ENCODE measurements around the gene ITLN1.
A peak's percentile ranks its signal among the peaks of the same experiment; 100 is the strongest.

ITLN1 gene

DNA sequence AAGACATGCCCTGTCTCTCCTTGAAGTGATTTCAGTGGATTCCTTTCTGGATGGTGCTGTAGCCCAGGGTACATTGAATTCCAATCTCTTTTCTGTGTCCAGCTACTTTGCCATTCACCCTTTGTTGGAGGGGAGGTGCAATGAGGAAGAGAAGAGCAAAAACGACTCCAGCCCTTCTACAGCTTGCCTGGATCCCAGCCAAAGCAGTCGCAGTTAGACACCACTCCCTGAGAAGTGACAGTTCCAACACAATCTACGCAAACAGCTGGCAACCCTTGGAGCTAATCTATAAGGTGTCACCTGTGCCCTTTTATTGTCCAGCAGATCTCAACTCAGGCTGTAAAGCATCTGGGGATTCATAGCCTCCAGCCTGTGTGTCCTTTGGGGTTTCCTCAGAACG lies 26.9 kb downstream of the ITLN1 start:
- DNase-seq (ENCODE audit: low read depth), result no peak

DNA sequence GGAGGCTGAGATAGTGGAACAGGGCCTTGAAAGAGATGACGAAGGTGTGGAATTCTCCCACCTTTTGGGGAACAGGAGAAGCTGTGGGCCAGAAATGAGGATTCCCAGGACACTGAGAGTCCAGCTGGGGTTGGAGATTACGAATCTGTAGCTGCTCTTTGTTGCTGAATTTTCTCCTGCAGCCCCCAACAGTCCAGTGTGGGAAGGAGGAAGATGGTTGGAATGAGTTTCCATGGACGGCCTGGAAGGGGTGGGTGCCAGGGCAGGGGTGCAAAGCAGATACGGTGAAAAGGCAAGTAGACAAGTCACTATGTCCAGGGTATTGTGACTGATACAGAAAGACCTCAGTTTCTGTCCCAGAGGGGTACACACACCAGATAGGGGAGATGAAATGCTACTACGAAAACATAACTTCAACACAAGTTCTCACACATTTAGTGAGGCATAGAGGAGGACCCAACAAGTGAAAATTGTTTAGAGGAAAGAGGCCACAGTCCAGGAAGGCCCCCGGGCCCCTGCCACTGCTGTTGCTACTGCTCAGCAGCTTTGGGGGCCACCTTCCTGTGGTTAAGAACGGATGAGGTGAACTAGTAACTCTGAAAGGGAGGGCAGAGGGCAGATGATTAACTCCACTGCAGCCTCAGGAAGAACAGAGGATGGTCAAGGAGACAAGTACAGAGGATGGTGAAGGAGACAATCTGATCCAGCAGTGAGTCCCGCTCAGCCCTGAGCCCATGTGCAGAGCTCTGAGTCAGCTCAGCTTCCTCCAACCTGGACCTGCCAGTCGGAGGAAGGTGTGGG lies 29.6 kb downstream of the ITLN1 start:
- no peak for DNase-seq (ENCODE audit: low read depth)

DNA sequence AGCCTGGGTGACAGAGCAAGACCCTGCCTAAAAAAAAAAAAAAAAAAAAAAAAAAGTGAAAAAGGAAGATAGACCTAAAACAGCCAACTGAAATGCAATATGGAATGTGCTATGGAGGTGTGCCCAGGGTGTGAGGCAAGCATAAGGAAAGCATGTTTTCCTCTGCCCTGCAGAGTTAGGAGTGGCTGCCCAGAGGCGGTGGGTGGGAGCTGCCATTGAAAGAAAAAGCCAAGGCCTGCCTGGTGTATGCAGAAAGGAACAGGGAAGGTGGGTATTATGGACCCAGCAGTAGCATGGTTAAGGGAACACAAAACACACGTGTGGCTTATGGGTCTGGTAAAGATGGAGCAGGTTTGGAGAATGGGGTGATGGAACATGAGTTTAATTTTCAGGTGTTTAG lies 31.2 kb downstream of the ITLN1 start:
- no peak for DNase-seq (ENCODE audit: low read depth)

DNA sequence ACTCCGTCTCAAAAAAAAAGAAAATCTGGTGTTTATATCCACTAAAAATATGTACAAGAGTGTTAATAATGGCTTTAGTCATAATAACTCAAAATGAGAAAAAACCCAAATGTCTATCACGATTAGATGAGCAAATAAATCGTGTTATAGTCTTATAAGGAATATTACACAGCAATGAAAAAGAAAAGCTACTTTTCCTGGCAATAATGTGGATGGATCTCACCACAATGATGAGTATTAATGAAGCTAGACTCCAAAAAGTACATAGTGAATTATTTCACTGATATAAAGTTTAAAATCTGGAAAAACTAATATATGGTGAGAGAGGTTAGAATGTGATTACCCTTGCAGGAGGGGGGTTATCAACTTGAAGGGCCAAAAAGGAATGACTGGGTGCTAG lies 32.0 kb downstream of the ITLN1 start:
- no peak for DNase-seq (ENCODE audit: low read depth)

DNA sequence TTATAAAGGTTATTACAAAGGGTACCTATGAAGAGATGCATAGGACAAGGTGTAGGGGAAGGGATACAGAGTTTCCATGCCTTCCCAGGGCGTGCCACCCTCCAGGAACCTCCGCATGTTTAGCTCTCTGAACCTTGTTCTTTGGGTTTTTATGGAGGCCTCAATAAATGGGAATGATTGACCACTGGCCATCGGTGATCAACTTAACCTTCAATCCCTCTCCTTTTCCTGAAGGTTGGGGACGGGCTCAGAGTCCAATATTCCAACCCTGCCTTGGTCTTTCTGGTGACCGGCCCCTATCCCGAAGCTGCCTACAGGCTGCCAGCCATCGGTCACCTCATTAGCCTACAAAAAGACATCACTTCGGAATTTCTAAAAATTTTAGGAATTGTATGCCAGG lies 34.0 kb downstream of the ITLN1 start:
- no peak for DNase-seq (ENCODE audit: low read depth)

DNA sequence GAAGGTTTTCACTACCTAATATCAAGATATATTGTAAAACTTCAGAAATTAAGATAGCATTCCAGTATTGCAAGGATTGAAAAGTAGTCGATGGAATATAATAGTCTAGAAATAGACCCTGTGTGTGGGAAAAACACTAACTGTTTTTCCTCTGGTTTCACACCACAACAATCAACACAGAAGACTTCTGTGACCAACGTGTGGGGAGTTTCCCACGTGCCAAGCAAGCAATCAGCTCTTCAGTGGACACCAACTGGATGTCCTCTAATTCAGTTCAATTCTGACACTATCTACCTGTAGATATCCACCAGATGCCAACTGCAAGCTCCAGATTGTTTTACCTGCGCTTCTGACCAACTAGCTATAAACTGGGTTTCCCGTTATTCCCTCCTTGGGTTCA lies 34.4 kb downstream of the ITLN1 start:
- no peak for DNase-seq (ENCODE audit: low read depth)

DNA sequence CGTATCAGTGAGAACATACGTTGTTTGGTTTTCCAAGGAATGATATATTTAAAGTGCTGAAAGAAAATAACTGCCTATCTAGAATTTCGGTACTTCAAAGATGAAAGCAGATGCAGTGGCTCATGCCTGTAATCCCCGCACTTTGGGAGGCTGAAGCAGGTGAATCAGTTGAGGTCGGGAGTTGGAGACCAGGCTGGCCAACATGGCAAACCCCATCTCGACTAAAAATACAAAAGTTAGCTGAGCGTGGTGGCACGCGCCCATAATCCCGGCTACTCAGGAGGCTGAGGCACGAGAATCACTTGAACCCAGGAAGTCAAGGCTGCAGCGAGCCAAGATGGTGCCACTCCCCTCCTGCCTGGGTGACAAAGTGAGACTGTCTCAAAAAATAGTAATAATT lies 38.7 kb downstream of the ITLN1 start:
- DNase-seq (ENCODE audit: low read depth), result no peak

DNA sequence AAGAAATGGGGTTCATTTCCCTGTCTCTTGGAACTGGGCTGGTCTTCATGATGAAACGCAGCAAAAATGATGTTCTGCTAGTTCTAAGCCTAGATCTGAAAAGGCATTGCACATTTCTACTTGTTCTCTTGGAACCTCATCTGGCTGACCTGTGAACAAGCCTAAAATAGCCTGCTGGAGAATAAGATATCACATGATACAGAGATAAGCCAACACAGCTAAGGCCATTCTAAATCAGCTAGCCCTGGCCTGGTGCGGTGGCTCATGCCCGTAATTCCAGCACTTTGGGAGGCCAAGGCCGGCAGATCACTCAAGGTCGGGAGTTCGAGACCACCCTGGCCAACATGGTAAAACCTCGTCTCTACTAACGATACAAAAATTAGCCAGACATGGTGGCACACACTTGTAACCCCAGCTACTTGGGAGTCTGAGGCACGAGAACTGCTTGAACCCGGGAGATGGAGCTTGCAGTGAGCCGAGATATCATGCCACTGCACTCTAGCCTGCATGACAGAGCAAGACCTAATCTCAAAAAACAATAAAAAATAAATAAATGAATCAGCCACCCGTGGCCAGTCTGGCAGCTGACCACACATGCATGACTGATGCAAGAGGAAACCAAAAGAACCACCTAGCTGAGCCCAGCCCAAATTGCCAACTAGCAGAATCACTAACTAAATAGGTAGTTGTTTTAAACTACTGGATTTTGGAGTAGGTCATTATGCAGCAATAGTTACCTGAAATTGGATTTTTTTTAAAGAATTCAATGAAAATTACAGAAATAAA lies 40.3 kb downstream of the ITLN1 start:
- no peak for DNase-seq (ENCODE audit: low read depth)

DNA sequence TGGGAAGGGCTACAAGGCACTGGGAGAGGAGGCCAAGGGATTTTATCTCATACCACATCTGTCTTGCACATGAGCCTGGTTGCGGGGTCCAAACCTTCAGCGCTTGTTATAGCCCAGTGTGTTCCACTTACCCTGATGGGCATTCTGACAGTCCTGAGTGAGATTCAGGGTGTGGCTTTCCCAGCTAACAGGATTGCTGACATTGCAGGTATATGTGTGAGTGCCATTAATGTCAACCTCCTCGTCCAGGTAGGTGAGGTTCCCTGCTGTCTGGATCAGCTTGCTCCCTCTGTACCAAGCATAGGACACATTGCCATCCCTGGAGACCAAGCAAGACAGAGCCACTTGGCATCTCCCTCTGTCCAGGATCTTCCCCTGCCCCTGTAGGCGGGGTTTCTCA lies 43.9 kb downstream of the ITLN1 start:
- DNase-seq (ENCODE audit: low read depth), result no peak

DNA sequence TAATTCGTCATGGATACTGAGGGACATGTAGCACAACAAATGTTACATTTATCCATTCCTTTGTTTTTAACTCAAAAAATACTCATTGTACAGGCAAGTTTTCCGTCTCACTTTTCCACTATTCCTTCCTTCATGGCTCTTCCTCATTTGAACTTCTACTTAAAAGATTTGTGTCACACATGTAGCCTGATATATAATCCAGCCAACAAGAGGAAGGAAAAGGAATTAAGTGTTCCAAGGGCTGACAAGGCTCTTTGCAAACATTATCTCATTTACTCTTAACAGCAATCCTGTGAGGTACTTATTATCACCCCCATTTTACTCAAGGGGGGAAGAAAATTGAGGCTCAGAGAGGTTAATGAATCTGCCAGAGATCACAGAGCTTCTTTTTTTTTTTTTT lies 45.2 kb downstream of the ITLN1 start:
- no peak for DNase-seq (ENCODE audit: low read depth)

DNA sequence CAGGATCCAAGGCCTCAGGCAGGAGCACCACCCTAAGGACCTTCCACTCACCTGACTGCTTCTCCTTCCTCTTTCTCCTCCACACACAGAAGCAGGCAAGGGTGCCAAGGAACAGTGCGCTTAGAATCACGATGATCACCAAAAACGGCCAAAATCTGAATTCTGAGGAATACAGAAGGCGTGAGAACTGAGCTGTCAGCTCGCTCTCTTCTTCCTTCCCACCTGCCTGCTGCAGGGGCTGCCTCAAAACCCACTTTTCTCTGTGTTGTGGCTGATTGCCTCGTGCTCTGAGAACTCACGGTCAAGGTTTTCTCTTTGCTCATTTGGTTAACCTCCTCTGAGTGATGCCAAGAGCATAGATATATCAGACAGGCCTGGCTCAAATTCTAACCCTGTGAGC lies 46.1 kb downstream of the ITLN1 start:
- no peak for DNase-seq (ENCODE audit: low read depth)

DNA sequence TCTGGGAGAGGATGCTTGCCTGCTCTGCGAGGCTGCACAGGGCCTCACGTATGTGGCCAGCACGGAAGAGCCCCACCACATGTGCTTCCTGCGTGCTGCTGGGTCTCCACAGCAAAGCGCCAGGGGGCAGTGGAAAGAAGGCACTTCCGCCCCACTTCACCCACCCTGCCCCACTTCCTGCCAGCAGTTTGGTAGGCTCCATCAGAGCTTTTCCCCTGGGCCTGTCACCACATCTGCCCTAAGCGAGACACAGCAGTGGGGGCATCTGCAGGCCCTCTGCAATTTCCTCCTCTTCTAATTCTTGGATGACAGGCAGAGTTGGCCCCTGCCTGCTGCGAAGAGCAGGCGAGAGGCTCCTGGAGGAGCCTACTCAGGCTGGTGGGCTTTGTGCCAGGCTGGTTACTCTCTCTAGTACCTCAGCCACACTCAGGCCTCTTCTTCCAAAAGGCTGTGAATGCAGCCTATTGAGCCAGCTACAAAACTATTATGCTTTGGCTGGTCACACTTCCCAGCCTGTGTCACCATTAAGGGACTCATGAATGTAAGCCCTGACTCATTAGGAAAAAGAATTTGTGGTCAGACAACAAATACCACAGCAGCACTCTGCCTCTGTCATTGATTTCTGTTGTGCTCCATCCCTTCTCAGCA lies 47.3 kb downstream of the ITLN1 start:
- DNase-seq (ENCODE audit: low read depth), result peak; percentile 72

DNA sequence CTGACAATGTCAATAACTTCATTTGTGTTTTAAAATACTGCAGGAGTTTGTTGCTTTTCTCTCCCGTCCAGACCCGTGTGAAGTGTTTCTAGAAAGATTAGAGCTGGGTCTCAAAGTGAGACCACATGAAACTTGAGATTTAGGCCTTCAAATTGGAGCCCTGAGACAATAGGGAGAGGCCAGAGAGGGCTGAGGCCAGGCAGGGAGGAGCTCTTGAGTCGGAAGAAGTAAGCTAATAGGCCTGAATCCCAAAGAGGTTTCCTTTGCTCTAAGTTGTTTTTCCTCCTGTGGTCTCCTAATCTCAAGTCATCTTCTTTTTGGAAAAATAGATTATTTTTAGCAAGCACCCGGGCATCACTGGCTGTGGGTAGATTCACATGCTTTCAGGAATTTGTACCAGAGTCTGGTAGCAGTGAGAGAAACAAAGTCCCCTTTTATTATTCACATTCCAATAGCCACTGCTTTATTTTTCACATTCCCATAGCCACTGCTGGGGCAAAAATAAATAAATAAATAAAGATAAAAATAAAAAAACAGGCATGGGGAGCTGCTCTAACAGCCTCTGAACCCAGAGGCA lies 47.9 kb downstream of the ITLN1 start:
- DNase-seq (ENCODE audit: low read depth), result no peak

DNA sequence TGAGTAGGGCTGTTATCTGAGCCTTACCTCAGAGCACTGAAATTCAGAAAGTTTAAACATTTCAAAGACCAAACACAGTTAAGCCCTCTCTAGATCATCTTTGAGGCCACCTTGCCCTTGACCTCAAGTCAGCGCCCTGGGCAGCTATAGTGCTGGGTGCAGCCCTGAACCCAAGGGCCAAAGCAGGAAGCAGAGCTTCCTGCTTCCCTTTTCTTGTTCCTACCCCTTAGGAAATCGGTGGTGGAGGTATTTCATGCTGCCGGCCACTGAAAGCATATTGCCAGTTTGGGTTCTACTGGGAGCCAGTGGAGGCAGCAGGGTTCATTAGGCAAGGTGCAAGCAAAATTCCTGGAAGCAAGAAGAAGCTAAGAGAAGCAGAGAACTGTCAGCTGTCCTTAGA lies 48.4 kb downstream of the ITLN1 start:
- no peak for DNase-seq (ENCODE audit: low read depth)

DNA sequence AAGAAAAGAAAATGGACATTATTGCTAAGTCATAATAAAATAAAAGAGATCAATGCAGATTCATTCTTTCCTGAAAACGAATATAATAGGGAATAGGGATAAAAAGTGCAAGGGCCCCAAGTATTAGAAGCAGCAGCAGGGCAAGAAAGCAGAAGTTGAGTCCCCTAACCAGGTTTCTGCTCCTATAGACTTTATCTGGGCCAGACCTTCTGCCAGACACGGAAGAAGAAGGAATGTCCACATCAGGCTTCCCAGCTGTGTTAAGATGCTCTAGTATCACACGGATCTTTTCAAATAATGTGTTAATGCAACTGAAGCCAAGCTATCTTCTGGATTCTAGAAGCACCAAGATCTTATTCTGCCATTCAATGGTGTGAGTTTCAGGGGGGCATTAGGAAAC lies 49.2 kb downstream of the ITLN1 start:
- no peak for DNase-seq (ENCODE audit: low read depth)

DNA sequence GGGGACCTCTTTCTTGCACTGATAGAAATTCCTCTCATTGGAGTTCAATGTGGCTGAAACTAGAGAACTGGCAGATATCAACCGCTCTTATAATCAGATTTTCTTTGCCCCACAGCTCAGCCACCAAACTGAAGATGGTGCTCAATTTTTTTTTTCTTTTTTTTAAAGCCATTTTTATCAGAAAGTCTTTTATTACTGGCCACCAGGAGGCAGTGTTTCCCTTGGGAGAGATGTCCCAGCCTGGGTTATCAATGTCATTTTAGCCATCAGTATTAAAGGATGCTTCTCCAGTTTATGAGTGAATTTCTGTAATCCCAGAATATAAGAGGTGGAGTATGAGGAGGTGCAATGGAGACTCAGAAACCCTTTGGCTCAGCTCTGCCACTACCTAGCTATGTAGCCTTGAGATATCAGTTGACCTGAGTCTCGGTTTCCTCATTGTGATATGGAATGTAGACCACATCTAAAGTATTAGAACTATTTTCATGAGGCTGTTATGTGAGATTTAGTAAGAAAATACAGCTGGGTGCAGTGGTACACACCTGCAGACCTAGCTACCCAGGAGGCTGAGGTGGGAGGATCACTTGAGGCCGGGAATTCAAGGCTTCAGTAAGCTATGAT lies 49.9 kb downstream of the ITLN1 start:
- no peak for DNase-seq (ENCODE audit: low read depth)

DNA sequence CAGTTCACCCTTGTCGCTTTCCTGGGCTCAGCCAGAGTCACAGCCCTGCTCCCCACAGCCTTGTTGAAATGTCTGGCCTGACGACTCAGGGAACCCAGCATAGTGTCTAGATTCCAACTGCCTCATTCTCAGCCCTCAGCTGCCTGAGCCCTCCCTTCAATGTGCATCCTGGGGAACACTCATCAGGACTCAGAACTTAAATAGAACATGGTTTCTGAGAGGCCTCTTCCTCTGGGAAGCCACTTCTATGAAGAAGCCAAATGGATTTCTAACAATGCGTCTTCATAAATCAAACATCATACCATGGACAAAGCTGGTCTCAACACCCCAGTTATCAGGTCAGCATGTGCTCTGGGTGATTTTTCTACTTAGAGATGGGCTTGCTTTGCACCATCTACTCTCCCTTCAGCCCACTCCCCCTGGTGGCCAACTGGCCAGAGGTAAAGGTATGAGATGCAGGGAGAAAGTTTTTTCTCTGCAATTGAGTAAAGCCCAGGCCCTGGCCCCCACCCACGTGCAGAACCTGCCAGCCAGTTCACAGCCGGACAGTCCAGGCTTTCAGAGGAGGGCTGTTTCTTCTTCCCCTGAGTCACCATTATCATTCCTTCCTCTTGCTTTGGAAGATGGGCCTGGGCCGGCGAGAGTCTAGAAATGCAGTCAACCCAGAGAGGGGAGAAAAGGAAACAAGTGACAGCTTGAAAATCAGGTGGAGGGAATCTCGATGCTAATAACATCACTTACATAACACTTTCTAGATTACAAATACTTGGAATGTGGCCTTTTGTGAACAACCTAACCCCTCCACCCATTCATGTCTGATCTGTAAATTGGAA lies 54.4 kb downstream of the ITLN1 start:
- DNase-seq (ENCODE audit: low read depth), result peak; percentile 68

DNA sequence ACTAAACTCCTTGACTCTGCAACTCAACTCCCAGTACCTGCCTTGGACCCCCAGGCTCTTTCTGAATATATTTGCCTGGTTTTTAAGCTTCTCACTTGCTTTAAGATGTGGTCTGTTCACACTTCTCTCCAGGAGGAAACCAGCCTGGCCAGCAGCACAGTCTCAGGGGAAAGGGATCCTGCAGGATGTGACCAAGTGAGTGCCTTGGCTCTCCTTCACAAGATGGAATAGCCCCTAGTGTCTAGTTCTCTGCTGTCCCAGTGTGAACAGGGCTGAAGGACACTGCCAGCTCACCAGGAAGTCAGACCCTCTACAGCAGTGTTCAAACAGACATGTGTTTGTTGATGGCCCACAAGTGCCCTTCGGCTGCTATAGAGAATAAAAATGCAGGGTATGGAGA lies 55.2 kb downstream of the ITLN1 start:
- no peak for DNase-seq (ENCODE audit: low read depth)

DNA sequence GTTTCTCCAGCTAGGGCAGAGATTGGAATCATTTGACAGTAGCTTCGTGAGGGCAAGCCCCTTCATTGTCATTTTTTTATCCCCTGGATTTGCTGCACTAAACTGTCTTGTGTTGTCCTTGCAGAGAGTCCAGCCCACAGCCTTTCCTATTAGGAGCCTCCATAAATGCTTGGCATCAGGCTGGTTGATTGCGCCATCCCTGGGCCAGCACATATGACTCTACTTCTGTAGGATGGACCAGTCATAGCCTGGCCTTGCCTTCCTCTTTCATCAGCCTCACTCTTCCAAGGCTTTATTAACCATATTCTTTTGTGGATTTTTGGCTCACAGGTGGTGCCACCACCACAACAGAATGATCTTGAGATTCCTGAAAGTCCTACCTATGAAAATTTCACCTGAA lies 57.6 kb downstream of the ITLN1 start:
- no peak for DNase-seq (ENCODE audit: low read depth)

DNA sequence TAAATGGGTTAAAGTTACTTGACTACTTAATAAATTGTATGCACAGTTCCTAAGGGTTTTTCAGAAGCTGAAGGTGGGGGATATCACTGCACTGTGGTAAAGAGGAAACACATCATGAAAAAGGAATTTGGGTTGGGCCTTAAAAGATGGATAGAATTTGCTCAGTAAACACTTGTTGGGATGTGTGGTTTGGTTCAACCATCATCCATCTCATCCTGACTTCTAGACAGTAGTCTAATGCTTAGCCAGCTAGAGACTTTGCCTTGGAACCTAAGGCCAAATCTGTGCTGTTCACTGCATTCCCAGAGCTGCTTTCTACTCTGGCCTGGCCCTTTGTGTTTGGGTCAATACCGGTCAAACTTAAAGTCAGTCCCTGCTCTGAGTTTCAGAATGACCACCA lies 58.4 kb downstream of the ITLN1 start:
- DNase-seq (ENCODE audit: low read depth), result no peak

Data from stimulated activated CD8-positive, alpha-beta memory T cell treated with anti-CD3 and anti-CD28 coated beads, Interleukin-12 subunit alpha, Interleukin-12 subunit beta, amount 100 ng/mL, for 1 hour (primary cell).